Measurements from ENCODE around the gene CCDC116.
"Not testable (repeated sequence)": the region's sequence is repeated elsewhere in the genome, so short reads cannot be mapped to it uniquely, and the experiment has no call there.

The CCDC116 gene

DNA sequence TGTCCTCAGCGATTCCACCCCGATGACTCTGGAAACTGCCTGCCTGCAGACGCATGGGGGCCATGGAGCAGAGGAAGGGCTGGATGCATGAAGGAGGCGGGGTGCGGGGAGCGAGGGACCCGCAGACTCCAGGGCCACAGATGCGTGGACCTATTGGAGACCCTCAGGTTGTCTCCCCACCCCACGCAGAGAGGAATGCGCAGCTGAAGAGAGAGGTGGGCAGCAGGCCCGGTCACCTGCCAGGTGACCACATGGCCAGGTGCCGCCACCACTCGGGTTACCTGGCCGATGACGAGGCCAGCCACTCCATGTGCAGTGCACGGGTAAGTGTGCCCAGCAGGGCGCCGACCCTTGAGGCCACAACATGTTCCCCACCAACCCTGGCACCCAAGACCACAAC, 371 bp downstream of the CCDC116 start:
- no peaks in the 10 kb centered on the region for H3K27me3 ChIP-seq
- TF ChIP-seq, protein P1, sequence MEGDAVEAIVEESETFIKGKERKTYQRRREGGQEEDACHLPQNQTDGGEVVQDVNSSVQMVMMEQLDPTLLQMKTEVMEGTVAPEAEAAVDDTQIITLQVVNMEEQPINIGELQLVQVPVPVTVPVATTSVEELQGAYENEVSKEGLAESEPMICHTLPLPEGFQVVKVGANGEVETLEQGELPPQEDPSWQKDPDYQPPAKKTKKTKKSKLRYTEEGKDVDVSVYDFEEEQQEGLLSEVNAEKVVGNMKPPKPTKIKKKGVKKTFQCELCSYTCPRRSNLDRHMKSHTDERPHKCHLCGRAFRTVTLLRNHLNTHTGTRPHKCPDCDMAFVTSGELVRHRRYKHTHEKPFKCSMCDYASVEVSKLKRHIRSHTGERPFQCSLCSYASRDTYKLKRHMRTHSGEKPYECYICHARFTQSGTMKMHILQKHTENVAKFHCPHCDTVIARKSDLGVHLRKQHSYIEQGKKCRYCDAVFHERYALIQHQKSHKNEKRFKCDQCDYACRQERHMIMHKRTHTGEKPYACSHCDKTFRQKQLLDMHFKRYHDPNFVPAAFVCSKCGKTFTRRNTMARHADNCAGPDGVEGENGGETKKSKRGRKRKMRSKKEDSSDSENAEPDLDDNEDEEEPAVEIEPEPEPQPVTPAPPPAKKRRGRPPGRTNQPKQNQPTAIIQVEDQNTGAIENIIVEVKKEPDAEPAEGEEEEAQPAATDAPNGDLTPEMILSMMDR (IDR thresholded peaks at IDR 0.05; ENCODE audit: low read depth, low read length) = no peak
- H3K4me1 ChIP-seq = peaks cover 3% of the 10 kb centered on the region
- no peak overlapping the region for H3K4me3 ChIP-seq (ENCODE audit: low read depth, low read length)
- DNase-seq = no peak
- peaks cover 6% of the 10 kb centered on the region for H3K36me3 ChIP-seq
- H3K9me3 ChIP-seq = no peaks in the 10 kb centered on the region

DNA sequence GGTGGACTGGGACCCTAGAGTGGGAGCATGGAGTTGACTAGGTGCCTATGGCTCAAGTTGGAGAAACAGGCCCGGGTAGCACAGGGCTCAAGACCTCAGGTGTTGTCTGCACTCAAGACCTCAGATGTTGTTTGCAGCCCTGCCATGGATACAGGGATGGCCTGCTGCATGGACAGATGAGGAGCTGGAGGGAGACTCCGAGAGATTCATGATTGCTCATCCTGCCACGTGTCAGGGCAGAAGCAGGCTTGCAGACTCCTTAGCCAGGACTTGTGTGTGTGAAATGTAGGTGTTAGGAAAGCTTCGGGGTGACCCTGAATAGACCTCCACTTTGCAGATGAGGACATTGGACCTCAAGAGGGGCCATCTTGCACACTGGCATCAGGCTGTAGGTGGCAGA, 921 bp downstream of the CCDC116 start:
- no peak for DNase-seq
- no peak overlapping the region for H3K4me3 ChIP-seq (ENCODE audit: low read depth, low read length)
- peaks cover 3% of the 10 kb centered on the region for H3K4me1 ChIP-seq
- H3K27me3 ChIP-seq = no peaks in the 10 kb centered on the region
- H3K36me3 ChIP-seq = peaks cover under 1% of the 10 kb centered on the region
- no peaks in the 10 kb centered on the region for H3K9me3 ChIP-seq
- TF ChIP-seq, protein P1 (IDR thresholded peaks at IDR 0.05; ENCODE audit: low read depth, low read length) = no peak

DNA sequence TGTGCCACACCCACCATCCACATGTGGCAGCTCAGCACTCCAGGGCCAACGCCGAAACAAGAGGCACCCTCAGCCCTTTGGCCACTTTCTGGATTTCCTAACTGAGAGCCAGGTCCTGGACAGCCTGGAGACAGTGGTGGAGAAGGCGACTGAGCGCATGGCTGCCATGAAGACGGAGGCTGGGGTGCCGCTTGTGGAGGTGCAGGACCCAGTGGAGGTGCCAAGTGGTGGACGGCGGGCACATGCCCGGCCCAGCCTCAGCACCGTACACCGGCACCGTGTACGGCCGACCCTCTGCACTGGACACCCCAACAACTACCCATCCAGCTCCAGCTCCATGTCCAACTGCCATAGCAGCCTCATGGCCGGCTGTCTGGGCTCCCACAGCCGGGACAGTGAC, 1.5 kb downstream of the CCDC116 start:
- Histone ChIP-seq H3K4me1 (peaks cover 3% of the 10 kb centered on the region), H3K27me3 (no peaks in the 10 kb centered on the region)

DNA sequence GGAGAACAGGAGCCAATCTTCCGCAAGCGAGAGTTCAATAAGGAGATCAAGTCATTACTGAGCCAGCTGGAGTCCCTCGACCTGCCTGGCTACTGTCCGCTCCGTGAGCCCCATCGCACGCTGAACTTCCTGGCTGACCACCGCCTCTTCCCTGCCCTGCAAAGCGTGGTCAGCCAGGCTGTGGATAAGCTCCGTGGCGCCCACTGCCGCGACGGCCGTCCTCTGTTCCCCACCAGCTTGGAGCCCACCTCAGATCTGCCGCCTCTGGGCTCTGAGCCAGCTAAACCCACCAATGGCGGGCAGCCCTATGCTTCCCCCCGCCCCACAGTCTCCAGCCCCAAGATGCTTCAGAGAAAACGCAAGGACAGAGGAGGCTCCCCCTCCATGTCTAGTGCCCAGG, 2.3 kb downstream of the CCDC116 start:
- Histone ChIP-seq H3K27me3 (no peaks in the 10 kb centered on the region), H3K4me3 (ENCODE audit: low read depth, low read length) (no peak overlapping the region), H3K36me3 (no peaks in the 10 kb centered on the region), H3K9me3 (no peaks in the 10 kb centered on the region), H3K4me1 (peaks cover 3% of the 10 kb centered on the region)
- TF ChIP-seq, protein P1 (IDR thresholded peaks at IDR 0.05; ENCODE audit: low read depth, low read length) = no peak
- DNase-seq = no peak

More for the DNA sequence above, 1.5 kb downstream of the CCDC116 start:
- H3K36me3 ChIP-seq = no peaks in the 10 kb centered on the region
- TF ChIP-seq, protein P1 (IDR thresholded peaks at IDR 0.05; ENCODE audit: low read depth, low read length) = no peak
- H3K4me3 ChIP-seq (ENCODE audit: low read depth, low read length) = no peak overlapping the region
- H3K9me3 ChIP-seq = no peaks in the 10 kb centered on the region
- DNase-seq = no peak

DNA sequence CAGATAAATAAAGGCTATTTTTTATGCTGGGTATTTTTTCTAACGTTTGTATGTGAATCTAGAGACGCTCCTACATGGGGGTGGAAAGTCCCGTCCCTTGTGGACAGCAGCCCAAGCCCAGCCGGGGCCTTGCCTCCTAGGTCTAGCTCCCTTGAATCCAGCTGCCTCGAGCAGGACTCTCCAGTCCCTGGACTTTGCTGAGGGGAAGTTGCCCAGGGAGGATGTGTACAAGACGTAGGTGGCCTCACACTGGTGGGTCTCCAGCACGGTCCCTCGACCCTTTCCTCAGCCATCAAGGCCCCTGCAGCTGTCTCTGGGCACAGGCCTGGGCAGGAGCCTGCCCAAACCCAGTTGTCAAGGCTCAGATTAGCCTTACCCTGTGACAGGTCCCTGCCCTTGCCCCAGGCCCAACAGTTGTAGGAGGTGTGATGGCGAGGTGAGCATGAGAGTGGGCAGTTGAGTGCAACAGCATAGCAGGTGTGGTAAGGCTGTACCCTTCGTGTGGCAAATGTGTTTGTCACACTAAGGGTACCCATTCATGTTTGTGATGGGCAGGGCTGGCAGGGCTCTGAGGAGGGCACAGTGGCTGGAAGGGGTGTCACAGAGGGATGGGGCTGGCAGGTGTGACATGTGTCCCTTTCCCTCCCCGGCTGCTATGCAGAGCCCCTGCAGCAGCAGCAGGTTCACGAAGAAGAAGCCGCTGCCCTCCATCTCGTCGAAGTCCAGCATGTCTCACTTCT, 3.4 kb downstream of the CCDC116 start:
- H3K9me3 ChIP-seq = no peaks in the 10 kb centered on the region
- no peaks in the 10 kb centered on the region for H3K36me3 ChIP-seq
- H3K27me3 ChIP-seq = no peaks in the 10 kb centered on the region
- TF ChIP-seq, protein P1 (IDR thresholded peaks at IDR 0.05; ENCODE audit: low read depth, low read length) = no peak
- H3K4me1 ChIP-seq = peaks cover 3% of the 10 kb centered on the region
- H3K4me3 ChIP-seq (ENCODE audit: low read depth, low read length) = no peak overlapping the region
- DNase-seq = no peak

DNA sequence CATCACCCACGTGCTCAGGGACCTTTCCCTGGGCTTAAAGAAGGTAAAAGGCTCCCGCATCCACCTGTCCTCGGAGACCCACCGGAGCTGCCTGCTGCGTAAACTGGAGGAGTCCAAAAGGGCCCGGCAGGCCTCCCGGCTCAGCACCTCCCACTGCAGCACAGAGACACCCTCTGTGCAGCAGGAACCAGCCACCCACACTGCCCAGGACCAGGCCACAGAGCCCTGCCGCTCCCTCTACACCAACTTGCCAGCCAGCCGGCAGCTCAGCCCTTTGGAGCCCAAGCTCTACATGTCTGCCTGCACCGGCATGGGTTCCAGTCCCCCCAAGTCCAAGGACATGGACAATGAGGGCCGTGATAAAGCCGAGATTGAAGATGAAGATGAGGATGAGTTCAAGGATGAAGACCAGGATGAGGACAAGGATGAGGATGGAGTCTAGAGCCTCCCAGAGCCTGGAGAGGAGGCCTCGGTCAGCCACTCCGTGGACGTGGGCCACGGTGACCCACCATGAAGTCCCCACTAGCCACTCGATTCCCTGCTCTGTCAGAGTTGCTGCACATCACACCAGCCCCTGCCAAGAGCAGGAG, 4.2 kb downstream of the CCDC116 start:
- Histone ChIP-seq H3K27me3 (no peaks in the 10 kb centered on the region), H3K4me1 (peaks cover 3% of the 10 kb centered on the region), H3K9me3 (no peaks in the 10 kb centered on the region), H3K36me3 (no peaks in the 10 kb centered on the region), H3K4me3 (ENCODE audit: low read depth, low read length) (no peak overlapping the region)
- no peak for DNase-seq
- TF ChIP-seq, protein P1 (IDR thresholded peaks at IDR 0.05; ENCODE audit: low read depth, low read length) = no peak

DNA sequence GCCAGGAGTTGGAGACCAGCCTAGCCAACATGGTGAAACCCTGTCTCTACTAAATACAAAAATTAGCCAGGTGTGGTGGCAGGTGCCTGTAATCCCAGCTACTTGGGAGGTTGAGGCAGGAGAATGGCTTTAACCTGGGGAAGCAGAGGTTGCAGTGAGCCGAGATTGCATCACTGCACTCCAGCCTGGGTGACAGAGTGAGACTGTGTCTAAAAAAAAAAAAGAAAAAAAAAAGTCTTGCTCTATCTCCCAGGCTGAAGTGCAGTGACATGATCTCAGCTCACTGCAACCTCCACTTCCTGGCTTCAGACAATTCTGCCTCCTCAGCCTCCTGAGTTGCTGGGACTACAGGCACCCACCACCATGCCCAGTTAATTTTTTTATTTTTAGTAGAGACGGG, 4.9 kb downstream of the CCDC116 start:
- not testable (repeated sequence) for H3K9me3 ChIP-seq; H3K36me3 ChIP-seq; H3K4me1 ChIP-seq; DNase-seq; H3K27me3 ChIP-seq; H3K4me3 ChIP-seq (ENCODE audit: low read depth, low read length)
